NAMALWA (cell line): ENCODE results near the gene ZNF574.

Experiments
- DNase-seq: peaks from one replicate; pipeline ENCODE4 v3.0.0-alpha.2; 2015; ENCODE audit warnings: low spot score

The ZNF574 gene

GRCh38 chr19:42079886-42080763 is 4.2 kb downstream of the ZNF574 start:
- DNase-seq: no peak

DNA sequence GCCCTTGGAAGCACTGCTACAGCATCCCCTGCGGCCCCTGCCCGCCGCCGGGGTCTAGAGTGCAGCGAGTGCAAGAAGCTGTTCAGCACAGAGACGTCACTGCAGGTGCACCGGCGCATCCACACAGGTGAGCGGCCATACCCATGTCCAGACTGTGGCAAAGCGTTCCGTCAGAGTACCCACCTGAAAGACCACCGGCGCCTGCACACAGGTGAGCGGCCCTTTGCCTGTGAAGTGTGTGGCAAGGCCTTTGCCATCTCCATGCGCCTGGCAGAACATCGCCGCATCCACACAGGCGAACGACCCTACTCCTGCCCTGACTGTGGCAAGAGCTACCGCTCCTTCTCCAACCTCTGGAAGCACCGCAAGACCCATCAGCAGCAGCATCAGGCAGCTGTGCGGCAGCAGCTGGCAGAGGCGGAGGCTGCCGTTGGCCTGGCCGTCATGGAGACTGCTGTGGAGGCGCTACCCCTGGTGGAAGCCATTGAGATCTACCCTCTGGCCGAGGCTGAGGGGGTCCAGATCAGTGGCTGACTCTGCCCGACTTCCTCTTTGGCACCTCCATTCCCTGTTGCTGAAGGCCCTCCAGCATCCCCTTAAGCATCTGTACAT is 4.9 kb downstream of the ZNF574 start:
- no peak for DNase-seq

GRCh38 chr19:42081584-42082203 is 5.7 kb downstream of the ZNF574 start:
- peak; percentile 79 for DNase-seq

DNA sequence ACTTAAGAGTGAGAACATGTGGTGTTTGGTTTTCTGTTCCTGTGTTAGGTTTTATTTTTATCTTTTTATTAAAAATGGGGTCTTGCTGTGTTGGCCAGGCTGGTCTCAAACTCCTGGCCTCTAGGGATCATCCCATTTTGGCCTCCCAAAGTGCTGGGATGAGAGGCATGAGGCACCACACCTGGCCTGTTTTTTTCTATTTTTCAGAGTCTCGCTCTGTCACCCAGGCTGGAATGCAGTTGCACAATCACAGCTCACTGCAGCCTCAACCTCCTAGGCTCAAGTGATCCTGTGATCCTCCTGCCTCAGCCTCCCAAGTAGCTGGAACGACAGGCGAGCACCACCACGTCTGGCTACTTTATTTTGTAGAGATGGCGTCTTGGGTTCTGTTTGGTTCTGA is 7.6 kb downstream of the ZNF574 start:
- DNase-seq: no peak

GRCh38 chr19:42086188-42086736 is 10.3 kb downstream of the ZNF574 start:
- no peak for DNase-seq

- DNase-seq: no peak
Measured at GRCh38 chr19:42086770-42087550, 11.0 kb downstream of the ZNF574 start.

- no peak for DNase-seq
Measured at GRCh38 chr19:42088471-42089190, 12.7 kb downstream of the ZNF574 start.

DNA sequence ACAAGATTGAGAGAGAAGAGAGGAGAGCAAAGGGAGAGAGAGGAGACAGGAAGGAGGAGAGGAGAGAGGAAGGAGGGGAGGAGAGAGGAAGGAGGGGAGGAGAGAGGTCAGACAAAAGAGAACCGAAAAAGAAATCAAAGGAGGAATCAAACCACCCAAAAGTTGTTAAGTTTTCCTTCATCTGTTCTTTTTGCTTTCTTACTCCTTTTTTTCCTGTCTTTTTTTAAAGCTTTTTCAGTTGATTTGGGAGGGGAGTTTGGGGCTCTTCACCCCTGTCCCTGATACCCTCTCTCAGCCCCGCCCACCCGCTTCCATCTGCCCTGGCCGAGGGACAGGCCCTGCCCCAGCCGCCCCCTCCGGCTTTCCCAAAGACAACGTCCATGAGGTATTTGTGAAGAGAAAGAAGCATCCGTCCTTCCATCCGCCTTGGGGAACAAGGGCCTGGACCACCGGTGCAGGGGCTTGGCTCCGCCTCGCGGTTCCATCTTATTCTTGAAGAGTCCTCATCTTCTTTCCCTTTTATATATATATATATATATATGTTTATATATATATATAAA is 13.3 kb downstream of the ZNF574 start:
- no peak for DNase-seq

DNA sequence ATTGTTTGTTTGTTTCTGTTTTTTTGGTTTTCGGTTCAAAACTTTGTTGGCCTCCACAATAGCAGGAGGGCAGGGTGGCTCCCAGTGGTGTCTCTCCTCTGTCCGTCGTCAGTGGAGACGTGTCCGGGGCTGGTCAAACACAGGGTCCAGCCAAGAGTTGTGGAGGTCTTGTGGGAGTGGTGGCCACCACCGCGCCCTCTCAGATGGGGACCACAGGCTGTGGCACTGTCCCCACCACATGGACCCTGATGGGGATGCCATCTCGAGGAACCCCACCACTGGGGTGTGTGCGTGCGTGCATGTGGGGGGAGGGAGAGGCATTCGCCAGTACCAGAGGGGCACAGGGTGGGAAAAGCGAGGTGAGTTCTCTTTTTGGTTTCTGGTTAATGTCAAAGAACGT is 13.8 kb downstream of the ZNF574 start:
- no peak for DNase-seq

- DNase-seq: no peak
Measured at GRCh38 chr19:42090672-42091071, 14.7 kb downstream of the ZNF574 start.

- DNase-seq: no peak
Measured at GRCh38 chr19:42091300-42091699, 15.3 kb downstream of the ZNF574 start.

DNA sequence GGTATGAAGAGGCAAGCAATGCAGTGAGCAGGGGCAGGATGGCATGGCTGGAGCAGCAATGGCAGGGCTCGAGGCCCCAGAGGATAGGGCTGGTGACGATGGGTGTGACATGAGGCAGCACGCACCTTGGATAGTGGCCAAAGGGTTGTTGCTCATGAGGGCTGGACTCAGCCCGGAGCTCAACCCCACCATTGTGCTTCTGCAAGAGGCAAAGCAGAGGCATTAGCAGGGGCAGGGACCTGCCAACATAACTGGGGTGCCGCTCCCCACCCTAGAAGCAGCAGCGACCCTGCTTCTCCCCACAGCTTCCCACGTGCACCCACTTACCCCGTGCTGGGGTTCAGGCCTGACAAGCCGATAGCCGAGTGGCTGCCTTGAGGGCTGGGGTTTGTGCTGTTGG is 15.8 kb downstream of the ZNF574 start:
- no peak for DNase-seq

DNA sequence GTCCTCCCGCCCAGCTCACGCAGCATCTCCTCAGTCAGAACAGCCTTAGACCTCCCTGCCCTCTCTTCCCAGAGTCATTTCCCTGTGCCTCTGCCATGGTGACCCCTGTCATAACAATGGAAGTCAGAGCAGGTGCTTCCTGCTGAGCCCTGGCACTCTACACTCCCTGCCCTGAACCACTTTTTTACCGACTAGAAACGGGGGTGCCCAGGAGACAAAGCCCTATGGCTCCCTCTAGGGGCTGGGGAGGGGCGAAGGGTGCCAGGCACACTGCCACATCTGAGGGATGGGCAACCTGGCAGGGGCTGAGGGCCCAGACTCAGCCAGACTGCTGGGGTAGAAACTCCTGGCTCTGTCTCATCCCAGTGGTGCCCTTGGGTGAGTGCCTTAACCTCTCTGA is 16.4 kb downstream of the ZNF574 start:
- peak; percentile 79 for DNase-seq

DNA sequence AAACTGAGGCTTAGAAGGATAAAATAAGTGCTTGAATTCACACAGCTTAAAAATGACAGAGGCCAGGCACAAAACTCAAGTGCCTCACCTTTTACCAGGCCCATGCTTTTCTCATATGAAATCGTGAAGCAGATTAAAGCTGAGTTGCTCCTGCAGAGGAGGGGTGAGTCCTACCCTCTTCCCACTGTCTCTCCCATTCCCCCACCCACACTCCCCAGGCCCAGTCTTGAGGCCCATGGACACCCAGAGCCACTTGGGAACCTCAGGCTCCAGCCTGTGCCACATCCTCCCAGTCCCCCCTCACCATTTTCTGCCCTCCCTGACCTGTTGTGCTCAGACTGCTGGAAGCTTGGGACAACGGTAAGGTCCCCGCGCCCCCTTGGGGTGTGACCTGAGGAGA is 17.5 kb downstream of the ZNF574 start:
- no peak for DNase-seq

- DNase-seq: no peak
Measured at GRCh38 chr19:42093926-42094325, 18.0 kb downstream of the ZNF574 start.

GRCh38 chr19:42095142-42095813 is 19.3 kb downstream of the ZNF574 start:
- DNase-seq: no peak

DNA sequence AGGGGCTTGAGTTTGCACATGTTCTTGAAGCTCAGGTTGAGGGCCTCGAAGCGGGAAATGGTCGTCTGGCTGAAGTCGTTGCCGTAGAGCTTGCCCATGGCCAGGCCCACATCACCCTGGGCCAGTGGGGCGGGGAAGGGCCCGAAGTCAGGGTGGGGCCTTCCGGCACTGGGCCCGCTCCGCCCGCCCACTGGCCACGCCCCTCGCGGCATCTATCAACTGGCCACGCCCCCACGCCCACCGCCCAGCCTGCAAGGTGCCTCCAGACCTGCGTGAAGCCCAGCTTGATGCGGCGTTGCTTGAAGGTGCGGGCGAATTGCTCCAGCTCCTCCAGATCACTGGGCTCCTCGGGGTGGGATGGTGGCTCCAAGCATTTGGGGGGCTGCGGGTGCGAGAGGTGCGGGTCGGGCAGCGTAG is 19.9 kb downstream of the ZNF574 start:
- no peak for DNase-seq

DNA sequence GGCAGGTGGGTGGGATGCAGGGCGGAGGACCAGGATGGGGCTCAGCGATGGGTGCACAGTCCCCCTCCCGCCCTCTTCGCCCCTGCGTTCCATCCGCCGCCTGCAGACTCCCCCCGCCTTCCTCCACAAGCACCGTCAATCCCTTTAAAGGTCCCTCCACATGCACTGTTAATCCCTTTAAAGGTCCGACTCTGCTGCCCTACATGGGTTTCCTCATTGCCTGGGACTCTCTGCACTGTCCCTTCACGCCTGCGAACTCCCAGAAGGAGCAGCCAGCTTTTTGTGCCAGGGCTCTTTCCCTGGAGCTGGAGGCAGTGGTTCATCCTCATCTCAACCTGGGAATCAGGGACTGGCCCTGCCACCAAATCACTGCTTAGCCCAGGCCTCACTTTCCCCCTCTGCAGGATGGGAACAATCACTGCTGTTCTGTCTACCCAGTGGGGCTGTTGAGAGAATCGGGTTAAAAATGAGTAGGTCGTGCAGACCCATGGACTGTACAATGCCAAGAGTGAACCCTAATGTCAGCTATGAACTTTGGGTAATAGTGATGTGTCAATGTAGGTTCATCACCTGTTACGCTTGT is 20.4 kb downstream of the ZNF574 start:
- DNase-seq: no peak

- DNase-seq: no peak
Measured at GRCh38 chr19:42097461-42097860, 21.5 kb downstream of the ZNF574 start.

DNA sequence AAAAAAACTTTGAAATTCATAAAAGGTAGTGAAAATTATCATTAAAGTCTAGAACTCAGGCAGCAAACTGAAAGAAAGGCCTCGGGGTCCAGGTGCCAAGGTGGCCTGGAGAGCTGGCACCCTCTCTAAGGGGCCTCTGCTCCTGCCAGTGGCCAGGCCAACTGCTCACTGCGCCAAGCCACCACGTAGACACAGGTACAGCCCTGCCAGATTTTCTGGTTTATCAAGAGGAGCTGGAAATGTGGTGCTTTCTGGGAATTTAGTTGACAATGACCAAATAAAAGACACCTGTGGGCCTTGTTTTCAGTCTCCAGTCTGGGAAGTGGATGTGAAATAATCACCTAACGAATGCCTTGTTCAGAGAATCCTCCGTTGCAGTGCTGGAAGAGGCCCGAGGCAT is 22.8 kb downstream of the ZNF574 start:
- no peak for DNase-seq
